ENCODE results near the gene ZNF195. TPM values are rescaled to one million over a fixed set of nuclear protein-coding genes. Genes with fewer than 3 reads are reported as not detected.
"Not testable (repeated sequence)": the region's sequence is repeated elsewhere in the genome, so short reads cannot be mapped to it uniquely, and the experiment has no call there.

The ZNF195 gene
- total RNA-seq, 2 experiments from 2014 or later, result 16.6 to 18.4 TPM

GRCh38 chr11:3402861-3403250, 23.9 kb upstream of the ZNF195 start:
- H3K27me3 ChIP-seq (ENCODE audit: control insufficient read depth in 1 of 2, insufficient read depth in 2 of 2, low read length in 2 of 2); H3K36me3 ChIP-seq (ENCODE audit: insufficient read depth, low read length); DNase-seq; H3K27me3 Mint-ChIP-seq; H3K4me1 ChIP-seq (ENCODE audit: insufficient read depth, low read length); H3K4me3 ChIP-seq (ENCODE audit: low read length); ATAC-seq (ENCODE audit: poor library complexity); H3K27ac Mint-ChIP-seq; H3K9me3 Mint-ChIP-seq; H3K4me3 Mint-ChIP-seq; H3K27ac ChIP-seq (ENCODE audit: low read depth in 1 of 2, low read length in 2 of 2); H3K4me1 Mint-ChIP-seq (ENCODE audit: low read depth); H3K36me3 Mint-ChIP-seq (ENCODE audit: low read depth); CTCF ChIA-PET; POLR2A ChIA-PET: not testable (repeated sequence)
- intact Hi-C loops (cut with DNase I, micrococcal nuclease), result loop anchor here in 1 of 2 experiments (10.0 kb wide), 1 partner anchor 298 kb away; no protein-coding TSS in a partner anchor
- peaks cover 0 to 10% of the 10 kb centered on the region in 2 experiments for H3K9me3 ChIP-seq (ENCODE audit: control insufficient read depth in 1 of 2, insufficient read depth in 1 of 2, low read length in 2 of 2)

GRCh38 chr11:3402181-3402860, 23.4 kb upstream of the ZNF195 start:
- H3K27ac ChIP-seq (ENCODE audit: low read depth in 1 of 2, low read length in 2 of 2); H3K4me3 ChIP-seq (ENCODE audit: low read length); H3K4me1 Mint-ChIP-seq (ENCODE audit: low read depth); DNase-seq; H3K36me3 ChIP-seq (ENCODE audit: insufficient read depth, low read length); H3K36me3 Mint-ChIP-seq (ENCODE audit: low read depth); H3K27me3 ChIP-seq (ENCODE audit: control insufficient read depth in 1 of 2, insufficient read depth in 2 of 2, low read length in 2 of 2); H3K4me1 ChIP-seq (ENCODE audit: insufficient read depth, low read length); CTCF ChIA-PET; H3K4me3 Mint-ChIP-seq; H3K9me3 Mint-ChIP-seq; H3K27me3 Mint-ChIP-seq; ATAC-seq (ENCODE audit: poor library complexity); POLR2A ChIA-PET; H3K27ac Mint-ChIP-seq: not testable (repeated sequence)
- peaks cover 0 to 10% of the 10 kb centered on the region in 2 experiments for H3K9me3 ChIP-seq (ENCODE audit: control insufficient read depth in 1 of 2, insufficient read depth in 1 of 2, low read length in 2 of 2)
- intact Hi-C loops (cut with DNase I, micrococcal nuclease), result loop anchor here in 1 of 2 experiments (10.0 kb wide), 1 partner anchor 298 kb away; no protein-coding TSS in a partner anchor

- H3K4me3 ChIP-seq (ENCODE audit: low read length); H3K27me3 ChIP-seq (ENCODE audit: control insufficient read depth in 1 of 2, insufficient read depth in 2 of 2, low read length in 2 of 2); H3K27me3 Mint-ChIP-seq; H3K9me3 Mint-ChIP-seq; H3K36me3 Mint-ChIP-seq (ENCODE audit: low read depth); POLR2A ChIA-PET; H3K4me1 Mint-ChIP-seq (ENCODE audit: low read depth); H3K27ac Mint-ChIP-seq; H3K27ac ChIP-seq (ENCODE audit: low read depth in 1 of 2, low read length in 2 of 2); ATAC-seq (ENCODE audit: poor library complexity); H3K4me1 ChIP-seq (ENCODE audit: insufficient read depth, low read length); H3K4me3 Mint-ChIP-seq; CTCF ChIA-PET; H3K36me3 ChIP-seq (ENCODE audit: insufficient read depth, low read length); DNase-seq: not testable (repeated sequence)
- H3K9me3 ChIP-seq (ENCODE audit: control insufficient read depth in 1 of 2, insufficient read depth in 1 of 2, low read length in 2 of 2), result peaks cover 0 to 14% of the 10 kb centered on the region in 2 experiments
- intact Hi-C loops (cut with DNase I, micrococcal nuclease), result loop anchor here in 1 of 2 experiments (10.0 kb wide), 1 partner anchor 296 kb away; no protein-coding TSS in a partner anchor
These were observed 22.1 kb upstream of the ZNF195 start for GRCh38 chr11:3401052-3401451.

GRCh38 chr11:3398509-3398908, 19.6 kb upstream of the ZNF195 start:
- H3K4me1 Mint-ChIP-seq (ENCODE audit: low read depth); H3K9me3 Mint-ChIP-seq; H3K27me3 ChIP-seq (ENCODE audit: control insufficient read depth in 1 of 2, insufficient read depth in 2 of 2, low read length in 2 of 2); CTCF ChIA-PET; H3K27ac ChIP-seq (ENCODE audit: low read depth in 1 of 2, low read length in 2 of 2); DNase-seq; H3K27ac Mint-ChIP-seq; POLR2A ChIA-PET; ATAC-seq (ENCODE audit: poor library complexity); H3K36me3 ChIP-seq (ENCODE audit: insufficient read depth, low read length); H3K4me3 ChIP-seq (ENCODE audit: low read length); H3K36me3 Mint-ChIP-seq (ENCODE audit: low read depth); H3K4me3 Mint-ChIP-seq; H3K4me1 ChIP-seq (ENCODE audit: insufficient read depth, low read length); intact Hi-C loops (cut with DNase I, micrococcal nuclease): not testable (repeated sequence)
- H3K9me3 ChIP-seq (ENCODE audit: control insufficient read depth in 1 of 2, insufficient read depth in 1 of 2, low read length in 2 of 2), result peaks cover 0 to 14% of the 10 kb centered on the region in 2 experiments
- peaks cover 12% of the 10 kb centered on the region for H3K27me3 Mint-ChIP-seq

- H3K9me3 Mint-ChIP-seq; DNase-seq; H3K4me1 Mint-ChIP-seq (ENCODE audit: low read depth); H3K4me3 ChIP-seq (ENCODE audit: low read length); H3K27ac Mint-ChIP-seq; H3K27me3 ChIP-seq (ENCODE audit: control insufficient read depth in 1 of 2, insufficient read depth in 2 of 2, low read length in 2 of 2); POLR2A ChIA-PET; H3K27ac ChIP-seq (ENCODE audit: low read depth in 1 of 2, low read length in 2 of 2); H3K4me1 ChIP-seq (ENCODE audit: insufficient read depth, low read length); H3K36me3 ChIP-seq (ENCODE audit: insufficient read depth, low read length); intact Hi-C loops (cut with DNase I, micrococcal nuclease); H3K4me3 Mint-ChIP-seq; ATAC-seq (ENCODE audit: poor library complexity); H3K36me3 Mint-ChIP-seq (ENCODE audit: low read depth); CTCF ChIA-PET: not testable (repeated sequence)
- peaks cover 12% of the 10 kb centered on the region for H3K27me3 Mint-ChIP-seq
- H3K9me3 ChIP-seq (ENCODE audit: control insufficient read depth in 1 of 2, insufficient read depth in 1 of 2, low read length in 2 of 2), result peaks cover 0 to 14% of the 10 kb centered on the region in 2 experiments
These were observed 19.2 kb upstream of the ZNF195 start for GRCh38 chr11:3398106-3398505.

- H3K4me3 ChIP-seq (ENCODE audit: low read length); H3K4me1 ChIP-seq (ENCODE audit: insufficient read depth, low read length); intact Hi-C loops (cut with DNase I, micrococcal nuclease); H3K9me3 Mint-ChIP-seq; H3K4me1 Mint-ChIP-seq (ENCODE audit: low read depth); H3K36me3 ChIP-seq (ENCODE audit: insufficient read depth, low read length); CTCF ChIA-PET; H3K27ac ChIP-seq (ENCODE audit: low read depth in 1 of 2, low read length in 2 of 2); H3K9me3 ChIP-seq (ENCODE audit: control insufficient read depth in 1 of 2, insufficient read depth in 1 of 2, low read length in 2 of 2); POLR2A ChIA-PET; DNase-seq; H3K27ac Mint-ChIP-seq; H3K36me3 Mint-ChIP-seq (ENCODE audit: low read depth); H3K4me3 Mint-ChIP-seq; ATAC-seq (ENCODE audit: poor library complexity); H3K27me3 ChIP-seq (ENCODE audit: control insufficient read depth in 1 of 2, insufficient read depth in 2 of 2, low read length in 2 of 2): not testable (repeated sequence)
- peaks cover 12% of the 10 kb centered on the region for H3K27me3 Mint-ChIP-seq
These were observed 18.3 kb upstream of the ZNF195 start for GRCh38 chr11:3397210-3397609.

- H3K4me1 ChIP-seq (ENCODE audit: insufficient read depth, low read length); H3K9me3 ChIP-seq (ENCODE audit: control insufficient read depth in 1 of 2, insufficient read depth in 1 of 2, low read length in 2 of 2); H3K4me3 ChIP-seq (ENCODE audit: low read length); H3K36me3 ChIP-seq (ENCODE audit: insufficient read depth, low read length); H3K27ac ChIP-seq (ENCODE audit: low read depth in 1 of 2, low read length in 2 of 2); ATAC-seq (ENCODE audit: poor library complexity); H3K36me3 Mint-ChIP-seq (ENCODE audit: low read depth); H3K4me3 Mint-ChIP-seq; intact Hi-C loops (cut with DNase I, micrococcal nuclease); POLR2A ChIA-PET; H3K27ac Mint-ChIP-seq; H3K4me1 Mint-ChIP-seq (ENCODE audit: low read depth); H3K27me3 ChIP-seq (ENCODE audit: control insufficient read depth in 1 of 2, insufficient read depth in 2 of 2, low read length in 2 of 2); CTCF ChIA-PET; H3K9me3 Mint-ChIP-seq; DNase-seq: not testable (repeated sequence)
- H3K27me3 Mint-ChIP-seq, result peaks cover 19% of the 10 kb centered on the region
These were observed 16.5 kb upstream of the ZNF195 start for GRCh38 chr11:3395468-3395867.
